Stimulated activated CD8-positive, alpha-beta memory T cell treated with anti-CD3 and anti-CD28 coated beads, Interleukin-15, amount 100 ng/mL, for 1 hour (primary cell): Measurements from ENCODE around the gene NPM1.

Source experiments
- DNase-seq: peaks from one replicate; pipeline ENCODE4 v3.0.0-alpha.2; 2020; ENCODE audit warnings: low read depth

The NPM1 gene

GRCh38 chr5:171450423-171451331 lies 63.0 kb downstream of the NPM1 start:
- DNase-seq, result no peak

DNA sequence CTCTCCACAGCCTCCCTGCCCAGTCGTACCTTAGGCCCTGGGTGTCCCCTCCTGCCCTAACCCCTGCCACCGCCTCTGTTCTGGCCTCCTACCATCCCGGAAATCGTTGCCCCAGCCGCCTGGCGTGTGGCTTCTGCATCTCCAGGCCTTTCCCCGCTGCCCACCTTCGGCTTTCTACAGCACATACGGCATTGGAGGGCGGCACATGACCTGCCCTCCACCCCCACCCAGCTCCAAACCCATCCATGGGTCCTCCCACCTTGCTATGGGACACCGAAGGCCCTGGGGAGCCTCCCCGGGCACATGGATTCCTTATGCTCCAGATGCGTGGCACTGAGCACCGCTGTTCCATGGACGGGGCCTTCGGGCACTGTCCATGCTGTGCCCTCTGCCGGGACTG lies 63.8 kb downstream of the NPM1 start:
- no peak for DNase-seq

- DNase-seq, result no peak
Observed at GRCh38 chr5:171453056-171453725, 65.5 kb downstream of the NPM1 start.

DNA sequence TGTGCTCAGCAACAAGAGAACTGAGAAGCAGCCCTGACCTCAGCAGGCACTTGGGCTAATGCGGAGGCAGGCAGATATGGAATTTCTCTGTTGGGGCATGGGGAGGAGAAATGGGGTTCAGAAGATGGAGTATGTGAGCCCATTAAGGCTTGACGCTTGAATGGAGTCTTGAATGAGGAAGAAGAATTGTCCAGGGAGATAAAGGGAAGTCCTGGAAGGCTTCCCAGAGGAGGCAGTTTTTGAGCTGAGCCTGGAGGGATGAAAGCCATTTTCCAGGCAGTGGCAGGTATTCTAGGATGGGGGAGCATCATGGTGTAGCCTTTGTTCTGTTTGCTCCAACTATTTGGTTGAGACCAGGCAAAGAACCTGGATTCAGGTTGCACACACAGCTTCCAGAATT lies 66.3 kb downstream of the NPM1 start:
- DNase-seq, result no peak

GRCh38 chr5:171454549-171454948 lies 66.9 kb downstream of the NPM1 start:
- no peak for DNase-seq

DNA sequence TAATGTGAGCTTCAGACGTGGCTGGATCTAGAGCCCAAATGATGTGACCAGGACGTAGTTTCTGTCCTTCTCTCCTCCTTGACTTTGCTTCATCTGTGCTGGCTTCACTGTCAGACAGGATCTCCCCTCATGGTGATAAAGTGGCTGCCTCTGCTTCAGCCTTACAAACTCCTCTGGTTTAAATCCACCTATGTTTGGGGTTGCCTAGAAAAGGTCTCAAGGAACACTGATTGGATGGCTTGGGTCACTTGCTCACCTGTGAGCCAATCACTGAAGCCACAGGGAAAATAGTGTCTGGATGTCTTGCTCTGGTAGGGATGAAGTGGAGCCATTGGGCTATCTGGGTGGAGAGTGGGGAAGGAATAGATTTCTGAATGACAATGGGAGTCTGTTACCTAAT lies 67.9 kb downstream of the NPM1 start:
- no peak for DNase-seq

- DNase-seq, result no peak
Observed at GRCh38 chr5:171457208-171457981, 69.7 kb downstream of the NPM1 start.

- no peak for DNase-seq
Observed at GRCh38 chr5:171459839-171460238, 72.2 kb downstream of the NPM1 start.
